ENCODE measurements around the gene SLC17A7. TPM values are rescaled to one million over a fixed set of nuclear protein-coding genes. Genes with fewer than 3 reads are reported as not detected.

Gene SLC17A7
- total and polyA plus RNA-seq, 9 of the 15 experiments (the other 6 are each of a cell fraction or from before 2014, with no cell fraction given): 1.1 to 15.7 (median 2.4) TPM

DNA sequence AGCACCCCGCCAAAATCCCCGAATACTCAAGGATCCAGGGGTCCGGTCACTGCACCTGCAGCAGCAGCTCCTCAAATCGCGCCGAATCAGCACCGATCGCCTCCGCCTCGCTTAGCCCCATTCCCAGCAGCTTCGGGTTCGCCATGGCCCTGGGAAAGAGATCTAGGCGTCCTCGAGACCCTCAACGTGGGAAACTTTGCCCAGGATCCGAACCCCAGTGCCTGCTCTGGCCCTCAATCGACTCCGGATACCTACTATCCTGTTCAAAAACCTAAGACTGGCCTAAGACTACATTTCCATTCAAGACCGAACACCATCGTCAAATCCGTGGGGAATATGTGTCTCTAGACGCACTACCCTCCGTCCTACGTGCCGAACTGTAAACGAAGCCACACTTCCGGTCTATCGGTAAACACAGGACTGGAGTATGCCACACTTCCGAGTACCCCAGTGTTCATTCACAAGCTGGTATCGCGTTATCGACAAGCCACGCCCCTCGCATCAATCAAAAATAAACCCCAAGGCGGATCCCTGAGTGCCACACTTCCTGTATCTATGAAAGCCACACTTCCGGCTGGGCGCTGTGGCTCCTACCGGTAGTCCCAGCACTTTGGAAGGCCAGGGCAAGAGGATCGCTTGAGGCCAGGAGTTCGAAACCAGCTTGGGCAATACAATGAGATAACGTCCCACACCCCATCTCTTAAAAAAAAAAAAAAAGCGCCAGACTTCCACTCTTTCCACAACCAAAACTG lies 10.3 kb upstream of the SLC17A7 start, which contains the start of gene PIH1D1 (continued):
- TF ChIP-seq, protein P1, sequence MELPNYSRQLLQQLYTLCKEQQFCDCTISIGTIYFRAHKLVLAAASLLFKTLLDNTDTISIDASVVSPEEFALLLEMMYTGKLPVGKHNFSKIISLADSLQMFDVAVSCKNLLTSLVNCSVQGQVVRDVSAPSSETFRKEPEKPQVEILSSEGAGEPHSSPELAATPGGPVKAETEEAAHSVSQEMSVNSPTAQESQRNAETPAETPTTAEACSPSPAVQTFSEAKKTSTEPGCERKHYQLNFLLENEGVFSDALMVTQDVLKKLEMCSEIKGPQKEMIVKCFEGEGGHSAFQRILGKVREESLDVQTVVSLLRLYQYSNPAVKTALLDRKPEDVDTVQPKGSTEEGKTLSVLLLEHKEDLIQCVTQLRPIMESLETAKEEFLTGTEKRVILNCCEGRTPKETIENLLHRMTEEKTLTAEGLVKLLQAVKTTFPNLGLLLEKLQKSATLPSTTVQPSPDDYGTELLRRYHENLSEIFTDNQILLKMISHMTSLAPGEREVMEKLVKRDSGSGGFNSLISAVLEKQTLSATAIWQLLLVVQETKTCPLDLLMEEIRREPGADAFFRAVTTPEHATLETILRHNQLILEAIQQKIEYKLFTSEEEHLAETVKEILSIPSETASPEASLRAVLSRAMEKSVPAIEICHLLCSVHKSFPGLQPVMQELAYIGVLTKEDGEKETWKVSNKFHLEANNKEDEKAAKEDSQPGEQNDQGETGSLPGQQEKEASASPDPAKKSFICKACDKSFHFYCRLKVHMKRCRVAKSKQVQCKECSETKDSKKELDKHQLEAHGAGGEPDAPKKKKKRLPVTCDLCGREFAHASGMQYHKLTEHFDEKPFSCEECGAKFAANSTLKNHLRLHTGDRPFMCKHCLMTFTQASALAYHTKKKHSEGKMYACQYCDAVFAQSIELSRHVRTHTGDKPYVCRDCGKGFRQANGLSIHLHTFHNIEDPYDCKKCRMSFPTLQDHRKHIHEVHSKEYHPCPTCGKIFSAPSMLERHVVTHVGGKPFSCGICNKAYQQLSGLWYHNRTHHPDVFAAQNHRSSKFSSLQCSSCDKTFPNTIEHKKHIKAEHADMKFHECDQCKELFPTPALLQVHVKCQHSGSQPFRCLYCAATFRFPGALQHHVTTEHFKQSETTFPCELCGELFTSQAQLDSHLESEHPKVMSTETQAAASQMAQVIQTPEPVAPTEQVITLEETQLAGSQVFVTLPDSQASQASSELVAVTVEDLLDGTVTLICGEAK (IDR thresholded peaks at IDR 0.05): peak; percentile 98
- TF ChIP-seq, protein P1 (CRISPR knock-in tag; IDR thresholded peaks at IDR 0.05): no peak
- TF ChIP-seq, protein P2, sequence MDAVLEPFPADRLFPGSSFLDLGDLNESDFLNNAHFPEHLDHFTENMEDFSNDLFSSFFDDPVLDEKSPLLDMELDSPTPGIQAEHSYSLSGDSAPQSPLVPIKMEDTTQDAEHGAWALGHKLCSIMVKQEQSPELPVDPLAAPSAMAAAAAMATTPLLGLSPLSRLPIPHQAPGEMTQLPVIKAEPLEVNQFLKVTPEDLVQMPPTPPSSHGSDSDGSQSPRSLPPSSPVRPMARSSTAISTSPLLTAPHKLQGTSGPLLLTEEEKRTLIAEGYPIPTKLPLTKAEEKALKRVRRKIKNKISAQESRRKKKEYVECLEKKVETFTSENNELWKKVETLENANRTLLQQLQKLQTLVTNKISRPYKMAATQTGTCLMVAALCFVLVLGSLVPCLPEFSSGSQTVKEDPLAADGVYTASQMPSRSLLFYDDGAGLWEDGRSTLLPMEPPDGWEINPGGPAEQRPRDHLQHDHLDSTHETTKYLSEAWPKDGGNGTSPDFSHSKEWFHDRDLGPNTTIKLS (IDR thresholded peaks at IDR 0.05; ENCODE audit: borderline replicate concordance, low read depth): peak; percentile 69; the same call in 1 of the 2 replicates
- TF ChIP-seq ZNF217 (CRISPR knock-in tag; IDR thresholded peaks at IDR 0.05): no peak
- TF ChIP-seq GABPA (tag; conservative IDR thresholded peaks at IDR 0.05; ENCODE audit: low read depth): peak; percentile 98
- TF ChIP-seq, protein P3, sequence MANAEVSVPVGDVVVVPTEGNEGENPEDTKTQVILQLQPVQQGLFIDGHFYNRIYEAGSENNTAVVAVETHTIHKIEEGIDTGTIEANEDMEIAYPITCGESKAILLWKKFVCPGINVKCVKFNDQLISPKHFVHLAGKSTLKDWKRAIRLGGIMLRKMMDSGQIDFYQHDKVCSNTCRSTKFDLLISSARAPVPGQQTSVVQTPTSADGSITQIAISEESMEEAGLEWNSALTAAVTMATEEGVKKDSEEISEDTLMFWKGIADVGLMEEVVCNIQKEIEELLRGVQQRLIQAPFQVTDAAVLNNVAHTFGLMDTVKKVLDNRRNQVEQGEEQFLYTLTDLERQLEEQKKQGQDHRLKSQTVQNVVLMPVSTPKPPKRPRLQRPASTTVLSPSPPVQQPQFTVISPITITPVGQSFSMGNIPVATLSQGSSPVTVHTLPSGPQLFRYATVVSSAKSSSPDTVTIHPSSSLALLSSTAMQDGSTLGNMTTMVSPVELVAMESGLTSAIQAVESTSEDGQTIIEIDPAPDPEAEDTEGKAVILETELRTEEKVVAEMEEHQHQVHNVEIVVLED (CRISPR knock-in tag; IDR thresholded peaks at IDR 0.05): peak; percentile 60
- TF ChIP-seq SMC3 (conservative IDR thresholded peaks at IDR 0.05; ENCODE audit: insufficient read depth, low read depth, low read length): no peak
- TF ChIP-seq, protein P4, sequence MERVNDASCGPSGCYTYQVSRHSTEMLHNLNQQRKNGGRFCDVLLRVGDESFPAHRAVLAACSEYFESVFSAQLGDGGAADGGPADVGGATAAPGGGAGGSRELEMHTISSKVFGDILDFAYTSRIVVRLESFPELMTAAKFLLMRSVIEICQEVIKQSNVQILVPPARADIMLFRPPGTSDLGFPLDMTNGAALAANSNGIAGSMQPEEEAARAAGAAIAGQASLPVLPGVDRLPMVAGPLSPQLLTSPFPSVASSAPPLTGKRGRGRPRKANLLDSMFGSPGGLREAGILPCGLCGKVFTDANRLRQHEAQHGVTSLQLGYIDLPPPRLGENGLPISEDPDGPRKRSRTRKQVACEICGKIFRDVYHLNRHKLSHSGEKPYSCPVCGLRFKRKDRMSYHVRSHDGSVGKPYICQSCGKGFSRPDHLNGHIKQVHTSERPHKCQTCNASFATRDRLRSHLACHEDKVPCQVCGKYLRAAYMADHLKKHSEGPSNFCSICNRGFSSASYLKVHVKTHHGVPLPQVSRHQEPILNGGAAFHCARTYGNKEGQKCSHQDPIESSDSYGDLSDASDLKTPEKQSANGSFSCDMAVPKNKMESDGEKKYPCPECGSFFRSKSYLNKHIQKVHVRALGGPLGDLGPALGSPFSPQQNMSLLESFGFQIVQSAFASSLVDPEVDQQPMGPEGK (CRISPR knock-in tag; IDR thresholded peaks at IDR 0.05; ENCODE audit: borderline replicate concordance): no peak
- peak; percentile 25; the same call in 1 of the 2 replicates for TF ChIP-seq ZNF316 (IDR thresholded peaks at IDR 0.05)
- TF ChIP-seq CHD4 (IDR thresholded peaks at IDR 0.05; ENCODE audit: insufficient read depth, insufficient replicate concordance, low read depth, low read length, poor library complexity, severe bottlenecking): no peak
- peak; percentile 68; the same call in 1 of the 2 replicates for TF ChIP-seq POLR2AphosphoS2 (IDR thresholded peaks at IDR 0.05; ENCODE audit: low read length)
